Prostate gland (tissue), 2 donors: Measurements from ENCODE around the gene PPP1R14B. TPM values are rescaled to one million over a fixed set of nuclear protein-coding genes. Genes with fewer than 3 reads are reported as not detected.

ENCODE experiments used
- DNase-seq: peaks from one replicate; pipeline ENCODE4 v3.0.0-alpha.2; 2019; ENCODE audit warnings: low spot score
- H3K27ac ChIP-seq, 2 donors: fragments of 200-600 bp; sonication (generic); 2 replicates each; pipeline ENCODE4 v1.5.1; 2017 to 2019
- H3K27me3 ChIP-seq: fragments of 200-600 bp; sonication (generic); replicated peaks from 2 replicates; pipeline ENCODE4 v1.5.1; 2019; ENCODE audit not compliant: insufficient read depth
- H3K36me3 ChIP-seq, 2 donors: fragments of 200-600 bp; sonication (generic); 1 replicate in 1 of 2; 2 replicates in 1 of 2; pipeline versions ENCODE4 v1.5.1 to v1.8.1; 2017 to 2019
- H3K4me1 ChIP-seq: fragments of 200-600 bp; sonication (generic); replicated peaks from 2 replicates; pipeline ENCODE4 v1.5.1; 2019
- H3K4me3 ChIP-seq, 2 donors: fragments of 200-600 bp; sonication (generic); 2 replicates each; pipeline ENCODE4 v1.5.1; 2017 to 2019
- H3K9me3 ChIP-seq: fragments of 200-600 bp; sonication (generic); 2 replicates; pipeline ENCODE4 v1.5.1; 2017
- CTCF ChIP-seq, 4 experiments: fragments of 200-600 bp in 2 of 4; fragments of 450-650 bp in 2 of 4; sonication (generic) in 2 of 4; IDR thresholded peaks; 1 replicate in 3 of 4; 2 replicates in 1 of 4; pipeline ENCODE4 v1.5.1; 2016 to 2019; ENCODE audit warnings: antibody characterized with exemption in 4 of 4, mild to moderate bottlenecking in 2 of 4, moderate library complexity in 2 of 4
- POLR2A ChIP-seq: fragments of 450-650 bp; IDR thresholded peaks from one replicate; pipeline ENCODE4 v1.6.1; 2016; ENCODE audit warnings: antibody characterized with exemption, mild to moderate bottlenecking
- POLR2AphosphoS5 ChIP-seq: sonication (generic); formaldehyde crosslinking; IDR thresholded peaks from one replicate; pipeline ENCODE4 v1.6.1; 2017; ENCODE audit warnings: antibody characterized with exemption
- WGBS: methylation state at CpG from one replicate; pipeline ENCODE4 v1.1.5; 2018; 5-methylcytosine and 5-hydroxymethylcytosine counted together
- intact Hi-C: fragments of 100-400 bp; cut with DNase I; formaldehyde crosslinking; loops from one replicate; pipeline ENCODE4 v1.14.2; 2022
- total RNA-seq, 2 donors: library from RNA; depleted of rRNA; stranded (reverse); fragments of >200 nt; gene quantifications; one replicate each; pipeline ENCODE4 v1.1.0, GENCODE V29; 2016

The PPP1R14B gene
- total RNA-seq, 2 donors from 2014 or later, result 60.5 to 69.3 TPM

- intact Hi-C loops, result no loop called here
- TF ChIP-seq POLR2AphosphoS5, result no peak
- TF ChIP-seq CTCF (IDR thresholded peaks at IDR 0.05), result no peak
- TF ChIP-seq POLR2A, result no peak
- Histone ChIP-seq H3K27ac (no peak overlapping the region), H3K4me1 (no peaks in the 10 kb centered on the region), H3K4me3 (no peak overlapping the region), H3K36me3 (no peaks in the 10 kb centered on the region), H3K9me3 (no peaks in the 10 kb centered on the region), H3K27me3 (no peaks in the 10 kb centered on the region)
- 86% methylated on average over 15 of the region's 15 CpGs for WGBS
- DNase-seq, result no peak
These were observed 28.5 kb upstream of the PPP1R14B start for GRCh38 chr11:64275031-64275800.

GRCh38 chr11:64269540-64270220, 22.9 kb upstream of the PPP1R14B start:
- Histone ChIP-seq H3K36me3 (no peaks in the 10 kb centered on the region), H3K4me1 (peaks cover 8% of the 10 kb centered on the region), H3K27ac (peak overlapping the region; percentile 94 to 96), H3K4me3 (peak overlapping the region; percentile 64 to 69), H3K9me3 (no peaks in the 10 kb centered on the region), H3K27me3 (no peaks in the 10 kb centered on the region)
- WGBS, result under 1% methylated on average over 46 of the region's 58 CpGs
- DNase-seq, result peak; percentile 99
- intact Hi-C loops, result no loop called here
- TF ChIP-seq CTCF (IDR thresholded peaks at IDR 0.05), result peak in 3 of 4 experiments; percentile 13 to 33 (median 28)
- TF ChIP-seq POLR2A, result peak; percentile 14
- TF ChIP-seq POLR2AphosphoS5, result peak; percentile 99

- H3K4me1 ChIP-seq, result peaks cover 8% of the 10 kb centered on the region
- 3% methylated on average over 18 of the region's 34 CpGs for WGBS
- peak overlapping the region; percentile 94 to 96 for H3K27ac ChIP-seq
- H3K9me3 ChIP-seq, result no peaks in the 10 kb centered on the region
- peak overlapping the region; percentile 64 to 69 for H3K4me3 ChIP-seq
- H3K27me3 ChIP-seq, result no peaks in the 10 kb centered on the region
- H3K36me3 ChIP-seq, result no peaks in the 10 kb centered on the region
- no peak for TF ChIP-seq CTCF (IDR thresholded peaks at IDR 0.05)
- TF ChIP-seq POLR2A, result no peak
- TF ChIP-seq POLR2AphosphoS5, result no peak
- intact Hi-C loops, result no loop called here
- DNase-seq, result peak; percentile 51
These were observed 22.3 kb upstream of the PPP1R14B start for GRCh38 chr11:64268893-64269539.

GRCh38 chr11:64268025-64268892, 21.5 kb upstream of the PPP1R14B start:
- Histone ChIP-seq H3K27ac (peak overlapping the region; percentile 94 to 96), H3K27me3 (no peaks in the 10 kb centered on the region), H3K4me3 (peak overlapping the region; percentile 64 to 69), H3K4me1 (peaks cover 8% of the 10 kb centered on the region), H3K36me3 (no peaks in the 10 kb centered on the region), H3K9me3 (no peaks in the 10 kb centered on the region)
- TF ChIP-seq POLR2AphosphoS5, result peak; percentile 15
- no peak for TF ChIP-seq CTCF (IDR thresholded peaks at IDR 0.05)
- TF ChIP-seq POLR2A, result no peak
- intact Hi-C loops, result no loop called here
- WGBS, result 40% methylated on average over 23 of the region's 23 CpGs
- DNase-seq, result peak; percentile 31
